ENCODE results near the gene SNX4. TPM values are rescaled to one million over a fixed set of nuclear protein-coding genes. Genes with fewer than 3 reads are reported as not detected.

The SNX4 gene
- total RNA-seq, 1 donor from 2014 or later: 37.8 TPM

- H3K27me3 ChIP-seq (ENCODE audit: control insufficient read depth, insufficient read depth, low read length): no peaks in the 10 kb centered on the region
- TF ChIP-seq CTCF (IDR thresholded peaks at IDR 0.05; ENCODE audit: insufficient read depth, low read length, poor library complexity, severe bottlenecking): no peak
- no peak overlapping the region for H3K4me3 ChIP-seq (ENCODE audit: low read depth, low read length)
- DNase-seq (ENCODE audit: low read depth): no peak
- no peaks in the 10 kb centered on the region for H3K36me3 ChIP-seq (ENCODE audit: control insufficient read depth, insufficient read depth, low read length)
Observed at GRCh38 chr3:125431912-125432790, 87.9 kb downstream of the SNX4 start.

- no peak overlapping the region for H3K4me3 ChIP-seq (ENCODE audit: low read depth, low read length)
- no peaks in the 10 kb centered on the region for H3K27me3 ChIP-seq (ENCODE audit: control insufficient read depth, insufficient read depth, low read length)
- no peaks in the 10 kb centered on the region for H3K36me3 ChIP-seq (ENCODE audit: control insufficient read depth, insufficient read depth, low read length)
- TF ChIP-seq CTCF (IDR thresholded peaks at IDR 0.05; ENCODE audit: insufficient read depth, low read length, poor library complexity, severe bottlenecking): no peak
- DNase-seq (ENCODE audit: low read depth): no peak
Observed at GRCh38 chr3:125431391-125431790, 88.6 kb downstream of the SNX4 start.

- DNase-seq (ENCODE audit: low read depth): no peak
- TF ChIP-seq CTCF (IDR thresholded peaks at IDR 0.05; ENCODE audit: insufficient read depth, low read length, poor library complexity, severe bottlenecking): no peak
- H3K36me3 ChIP-seq (ENCODE audit: control insufficient read depth, insufficient read depth, low read length): no peaks in the 10 kb centered on the region
- H3K27me3 ChIP-seq (ENCODE audit: control insufficient read depth, insufficient read depth, low read length): no peaks in the 10 kb centered on the region
- no peak overlapping the region for H3K4me3 ChIP-seq (ENCODE audit: low read depth, low read length)
Observed at GRCh38 chr3:125428216-125428830, 91.7 kb downstream of the SNX4 start.

GRCh38 chr3:125418306-125418705 is 101.7 kb downstream of the SNX4 start:
- DNase-seq (ENCODE audit: low read depth): no peak
- no peak for TF ChIP-seq CTCF (IDR thresholded peaks at IDR 0.05; ENCODE audit: insufficient read depth, low read length, poor library complexity, severe bottlenecking)
- H3K36me3 ChIP-seq (ENCODE audit: control insufficient read depth, insufficient read depth, low read length): no peaks in the 10 kb centered on the region
- H3K27me3 ChIP-seq (ENCODE audit: control insufficient read depth, insufficient read depth, low read length): no peaks in the 10 kb centered on the region
- H3K4me3 ChIP-seq (ENCODE audit: low read depth, low read length): no peak overlapping the region

GRCh38 chr3:125416235-125416634 is 103.8 kb downstream of the SNX4 start:
- Histone ChIP-seq H3K4me3 (ENCODE audit: low read depth, low read length) (no peak overlapping the region), H3K36me3 (ENCODE audit: control insufficient read depth, insufficient read depth, low read length) (no peaks in the 10 kb centered on the region), H3K27me3 (ENCODE audit: control insufficient read depth, insufficient read depth, low read length) (no peaks in the 10 kb centered on the region)
- TF ChIP-seq CTCF (IDR thresholded peaks at IDR 0.05; ENCODE audit: insufficient read depth, low read length, poor library complexity, severe bottlenecking): no peak
- DNase-seq (ENCODE audit: low read depth): no peak

Data from kidney epithelial cell (primary cell).